Heart left ventricle (tissue), 16 donors: ENCODE measurements around the gene PIP4K2C. TPM values are rescaled to one million over a fixed set of nuclear protein-coding genes. Genes with fewer than 3 reads are reported as not detected.
"Not testable (repeated sequence)": the region's sequence is repeated elsewhere in the genome, so short reads cannot be mapped to it uniquely, and the experiment has no call there.

Experiments
- ATAC-seq, 4 donors: fragments of 200-7000 bp; cut with Tn5 transposase; one replicate each; pipeline ENCODE4 v1.9.1; 2020 to 2022; ENCODE audit warnings: moderate library complexity in 4 of 4, mild to moderate bottlenecking in 3 of 4, moderate number of reproducible peaks in 1 of 4
- DNase-seq, 5 donors: peaks; one replicate each; pipeline ENCODE4 v3.0.0-alpha.2; 2020
- H3K27ac ChIP-seq, 12 donors: fragments of 200-600 bp; sonication (generic) in 4 of 12; one replicate each; pipeline versions ENCODE4 v1.5.0 to v1.8.0; 2016 to 2022; ENCODE audit warnings: mild to moderate bottlenecking in 2 of 12
- H3K27me3 ChIP-seq, 9 donors: fragments of 200-600 bp; sonication (generic) in 2 of 9; one replicate each; pipeline versions ENCODE4 v1.5.1 to v1.8.0; 2016 to 2022; ENCODE audit warnings: mild to moderate bottlenecking in 3 of 9
- H3K36me3 ChIP-seq, 9 donors: fragments of 200-600 bp; sonication (generic) in 2 of 9; one replicate each; pipeline versions ENCODE4 v1.5.0 to v1.8.0; 2018 to 2022; ENCODE audit warnings: mild to moderate bottlenecking in 2 of 9
- H3K4me1 ChIP-seq, 12 donors: fragments of 200-600 bp; sonication (generic) in 4 of 12; one replicate each; pipeline versions ENCODE4 v1.5.0 to v1.8.0; 2016 to 2022; ENCODE audit warnings: mild to moderate bottlenecking in 3 of 12
- H3K4me3 ChIP-seq, 12 donors: fragments of 200-600 bp; sonication (generic) in 4 of 12; one replicate each; pipeline versions ENCODE4 v1.5.0 to v1.8.0; 2017 to 2022; ENCODE audit warnings: mild to moderate bottlenecking in 9 of 12, moderate library complexity in 4 of 12
- H3K9me3 ChIP-seq, 12 donors: fragments of 200-600 bp; sonication (generic) in 4 of 12; one replicate each; pipeline versions ENCODE4 v1.5.0 to v1.8.0; 2016 to 2022; ENCODE audit warnings: mild to moderate bottlenecking in 1 of 12
- POLR2A ChIP-seq, 2 donors: fragments of 450-650 bp; IDR thresholded peaks; one replicate each; pipeline ENCODE4 v1.6.1; 2017; ENCODE audit warnings: antibody characterized with exemption in 2 of 2, mild to moderate bottlenecking in 2 of 2, moderate library complexity in 2 of 2
- WGBS, 4 donors: extraction: QIAGEN DNeasy Blood & Tissue Kit in 2 of 4; methylation state at CpG; one replicate each; pipeline versions ENCODE4 v1.1.5 to v1.1.7; 2013 to 2018; 5-methylcytosine and 5-hydroxymethylcytosine counted together
- intact Hi-C, 10 donors: fragments of 100-400 bp; cut with DNase I; formaldehyde crosslinking; loops; one replicate each; pipeline versions ENCODE4 v1.11.1 to v1.14.2; 2022
- polyA plus RNA-seq, 2 donors: library from polyadenylated mRNA; stranded (reverse); fragments of 200-250 nt; gene quantifications; one replicate each; pipeline ENCODE4 v1.2.3, GENCODE V29; 2013
- total RNA-seq, 9 donors: library from RNA; depleted of rRNA in 2 of 9; stranded (reverse); fragments of >200 nt in 2 of 9; fragmentation: NEBNext Ultra II Directional in 3 of 9; extraction: Animal tissue kit (Norgen Biotek cat#: 25700) in 3 of 9; gene quantifications; one replicate each; pipeline versions ENCODE4 v1.1.0 to v1.2.4, GENCODE V29; 2016 to 2023
- TF ChIP-seq, protein P1 (sequence below), 12 donors: fragments of 200-600 bp; sonication (generic) in 4 of 12; IDR thresholded peaks; one replicate each; pipeline versions ENCODE4 v1.5.0 to v1.8.0; 2018 to 2022; ENCODE audit warnings: antibody characterized with exemption in 12 of 12, mild to moderate bottlenecking in 5 of 12
- donor health status: ischemic (EF 13 %, LVEDD 7.1; RV severe dilation, severe dysfunction).
- donor health status: healthy with polysubstance abuse.
- donor health status: DM: no; HTN: yes; CAD: no.
- donor health status: DM: no; HTN: no; CAD: no.
- donor health status: ischemic (EF 25% LVEDD 6.9; RV normal size, moderate dysfunction).
- donor health status: ischemic (EF 25% LVEDD 5.7; RV mildly dilated, moderate dysfunction).
- donor health status: healthy.
- donor health status: DM: yes; HTN: yes; CAD: no.
- donor health status: ischemic (EF 35%, LVEDD 5.7; RV mildly dilated, moderate dysfunction).
- donor health status: nonischemic (EF 11% LVEDD 7.7; RV severe dilation, severe dysfunction).
- donor health status: DM: yes; HTN: yes; CAD: no.
- donor health status: PGD.
- donor health status: ischemic (EF 29% LVEDD 5.4; RV normal size, mild dysfunction).
- donor health status: nonischemic (EF 23%, LVEDD 6.1; RV moderate dilation, normal function).

The PIP4K2C gene
- total and polyA plus RNA-seq, 11 donors, result 4.6 to 31.0 (median 17.0) TPM

DNA sequence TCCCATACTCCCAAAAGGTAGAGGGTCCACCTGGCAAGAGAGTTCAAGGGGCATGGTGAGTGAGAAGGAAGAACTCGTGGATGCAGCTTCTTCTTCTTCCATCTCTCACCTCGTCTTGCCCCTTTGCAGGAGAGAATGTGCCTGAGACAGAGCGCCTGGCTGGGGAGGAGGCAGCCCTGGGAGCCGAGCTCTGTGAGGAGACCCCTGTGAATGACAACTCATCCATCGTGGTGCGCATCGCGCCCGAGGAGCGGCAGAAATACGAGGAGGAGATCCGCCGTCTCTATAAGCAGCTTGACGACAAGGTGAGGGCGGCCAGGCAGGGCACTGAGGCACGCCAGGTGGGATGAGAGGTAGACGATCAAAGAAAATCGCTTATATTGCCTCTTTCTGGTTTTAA lies 21.1 kb upstream of the PIP4K2C start:
- H3K36me3 ChIP-seq, result no peaks in the 10 kb centered on the region
- ATAC-seq, result no peak
- H3K4me1 ChIP-seq, result no peaks in the 10 kb centered on the region
- H3K9me3 ChIP-seq, result no peaks in the 10 kb centered on the region
- 84 to 89% (median 87%) methylated on average over 18 of the region's 18 CpGs for WGBS, 4 donors
- intact Hi-C loops, result no loop called here
- H3K27me3 ChIP-seq, result peaks cover 0 to 45% (median 0%) of the 10 kb centered on the region in 9 donors
- TF ChIP-seq POLR2A (IDR thresholded peaks at IDR 0.05), result no peak
- no peak overlapping the region for H3K27ac ChIP-seq
- no peak overlapping the region for H3K4me3 ChIP-seq
- no peak for DNase-seq

DNA sequence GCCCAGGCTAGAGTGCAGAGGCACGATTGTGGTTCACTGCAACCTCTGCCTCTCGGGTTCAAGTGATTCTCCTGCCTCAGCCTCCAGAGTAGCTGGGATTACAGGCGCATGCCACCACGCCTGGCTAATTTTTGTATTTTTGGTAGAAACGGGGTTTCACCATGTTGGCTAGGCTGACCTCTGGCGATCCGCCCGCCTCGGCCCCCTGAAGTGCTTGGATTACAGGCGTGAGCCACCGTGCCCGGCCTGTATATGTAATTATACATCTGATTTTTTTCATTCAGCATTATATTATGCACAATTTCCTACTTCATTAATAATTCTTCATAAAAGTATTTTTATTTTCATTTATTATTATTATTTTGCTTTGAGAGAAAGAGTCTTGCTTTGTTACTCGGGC lies 20.6 kb upstream of the PIP4K2C start:
- H3K9me3 ChIP-seq, H3K4me1 ChIP-seq, H3K36me3 ChIP-seq, H3K27ac ChIP-seq, ATAC-seq, H3K4me3 ChIP-seq, DNase-seq, intact Hi-C loops: not testable (repeated sequence)
- WGBS, 4 donors, result 83 to 91% (median 88%) methylated on average over 13 of the region's 13 CpGs
- H3K27me3 ChIP-seq, result peaks cover 0 to 45% (median 0%) of the 10 kb centered on the region in 9 donors

DNA sequence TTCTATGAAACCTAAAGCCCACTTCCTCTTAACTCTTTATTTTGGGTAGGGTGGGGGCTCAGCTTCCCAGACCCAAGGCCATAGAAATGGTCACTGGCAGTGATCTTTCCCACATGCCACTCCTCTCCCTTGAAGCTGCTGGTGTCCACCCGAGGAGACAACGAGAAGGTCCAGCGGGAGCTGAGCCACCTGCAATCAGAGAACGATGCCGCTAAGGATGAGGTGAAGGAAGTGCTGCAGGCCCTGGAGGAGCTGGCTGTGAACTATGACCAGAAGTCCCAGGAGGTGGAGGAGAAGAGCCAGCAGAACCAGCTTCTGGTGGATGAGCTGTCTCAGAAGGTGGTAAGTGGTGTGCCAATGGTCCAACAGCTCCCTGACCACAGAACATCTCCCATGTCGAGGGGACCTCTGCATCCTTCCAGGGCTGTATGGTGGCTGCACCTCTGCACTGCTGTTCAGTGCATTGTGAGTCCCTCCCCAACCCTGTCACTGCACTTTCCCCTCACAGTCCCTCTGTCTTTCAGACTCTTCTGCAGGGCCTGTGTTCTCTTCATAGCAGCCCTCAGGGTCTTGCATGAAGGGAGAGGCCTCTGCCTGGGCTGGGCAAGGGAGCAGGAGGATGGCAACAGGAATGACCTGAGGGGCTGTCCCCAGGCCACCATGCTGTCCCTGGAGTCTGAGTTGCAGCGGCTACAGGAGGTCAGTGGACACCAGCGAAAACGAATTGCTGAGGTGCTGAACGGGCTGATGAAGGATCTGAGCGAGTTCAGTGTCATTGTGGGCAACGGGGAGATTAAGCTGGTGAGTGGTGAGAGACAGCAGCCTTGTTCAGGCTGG lies 18.8 kb upstream of the PIP4K2C start:
- H3K9me3 ChIP-seq, result no peaks in the 10 kb centered on the region
- intact Hi-C loops, result no loop called here
- WGBS, 4 donors, result 83 to 89% (median 87%) methylated on average over 12 of the region's 12 CpGs
- no peak overlapping the region for H3K27ac ChIP-seq
- H3K4me1 ChIP-seq, result no peaks in the 10 kb centered on the region
- DNase-seq (no peak), ATAC-seq (no peak)
- peaks cover 0 to 31% (median 0%) of the 10 kb centered on the region in 9 donors for H3K27me3 ChIP-seq
- no peak for TF ChIP-seq POLR2A (IDR thresholded peaks at IDR 0.05)
- TF ChIP-seq, protein P1, sequence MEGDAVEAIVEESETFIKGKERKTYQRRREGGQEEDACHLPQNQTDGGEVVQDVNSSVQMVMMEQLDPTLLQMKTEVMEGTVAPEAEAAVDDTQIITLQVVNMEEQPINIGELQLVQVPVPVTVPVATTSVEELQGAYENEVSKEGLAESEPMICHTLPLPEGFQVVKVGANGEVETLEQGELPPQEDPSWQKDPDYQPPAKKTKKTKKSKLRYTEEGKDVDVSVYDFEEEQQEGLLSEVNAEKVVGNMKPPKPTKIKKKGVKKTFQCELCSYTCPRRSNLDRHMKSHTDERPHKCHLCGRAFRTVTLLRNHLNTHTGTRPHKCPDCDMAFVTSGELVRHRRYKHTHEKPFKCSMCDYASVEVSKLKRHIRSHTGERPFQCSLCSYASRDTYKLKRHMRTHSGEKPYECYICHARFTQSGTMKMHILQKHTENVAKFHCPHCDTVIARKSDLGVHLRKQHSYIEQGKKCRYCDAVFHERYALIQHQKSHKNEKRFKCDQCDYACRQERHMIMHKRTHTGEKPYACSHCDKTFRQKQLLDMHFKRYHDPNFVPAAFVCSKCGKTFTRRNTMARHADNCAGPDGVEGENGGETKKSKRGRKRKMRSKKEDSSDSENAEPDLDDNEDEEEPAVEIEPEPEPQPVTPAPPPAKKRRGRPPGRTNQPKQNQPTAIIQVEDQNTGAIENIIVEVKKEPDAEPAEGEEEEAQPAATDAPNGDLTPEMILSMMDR (IDR thresholded peaks at IDR 0.05), result no peak
- no peak overlapping the region for H3K4me3 ChIP-seq
- H3K36me3 ChIP-seq, result no peaks in the 10 kb centered on the region

DNA sequence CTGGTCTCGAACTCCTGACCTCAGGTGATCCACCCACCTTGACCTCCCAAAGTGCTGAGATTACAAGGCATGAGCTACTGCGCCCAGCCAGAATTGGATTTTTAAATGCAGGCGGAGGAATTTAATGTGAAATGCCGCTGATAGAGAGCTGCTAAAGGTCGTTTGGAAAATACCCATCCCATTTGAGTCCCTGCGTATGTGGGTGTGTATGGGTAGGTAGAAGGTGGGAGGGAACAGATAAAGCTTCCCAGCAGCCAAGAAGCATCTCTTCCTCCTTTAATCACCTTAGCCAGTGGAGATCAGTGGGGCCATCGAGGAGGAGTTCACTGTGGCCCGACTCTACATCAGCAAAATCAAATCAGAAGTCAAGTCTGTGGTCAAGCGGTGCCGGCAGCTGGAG lies 16.2 kb upstream of the PIP4K2C start:
- WGBS, 4 donors, result 80 to 88% (median 85%) methylated on average over 10 of the region's 10 CpGs

More for the DNA sequence above, 16.2 kb upstream of the PIP4K2C start:
- DNase-seq, result no peak
- Histone ChIP-seq H3K9me3 (no peaks in the 10 kb centered on the region), H3K27ac (no peak overlapping the region), H3K27me3 (peaks cover 0 to 15% (median 0%) of the 10 kb centered on the region in 9 donors), H3K36me3 (no peaks in the 10 kb centered on the region), H3K4me3 (no peak overlapping the region), H3K4me1 (no peaks in the 10 kb centered on the region)
- no peak for TF ChIP-seq POLR2A (IDR thresholded peaks at IDR 0.05)
- TF ChIP-seq, protein P1 (IDR thresholded peaks at IDR 0.05), result no peak
- ATAC-seq, result no peak
- intact Hi-C loops, result no loop called here
